ENCODE results near the gene LHPP.

The LHPP gene

GRCh38 chr10:124500757-124501156, 39.1 kb downstream of the LHPP start:
- DNase-seq, result no peak

GRCh38 chr10:124504711-124505110, 43.1 kb downstream of the LHPP start:
- DNase-seq, result no peak

GRCh38 chr10:124505279-124505678, 43.7 kb downstream of the LHPP start:
- DNase-seq, result no peak

GRCh38 chr10:124508070-124508667, 46.5 kb downstream of the LHPP start:
- no peak for DNase-seq

GRCh38 chr10:124508907-124509454, 47.4 kb downstream of the LHPP start:
- DNase-seq, result no peak

GRCh38 chr10:124509880-124510632, 48.4 kb downstream of the LHPP start:
- no peak for DNase-seq

- no peak for DNase-seq
These were observed 49.1 kb downstream of the LHPP start for GRCh38 chr10:124510759-124511158.

GRCh38 chr10:124511205-124512039, 49.8 kb downstream of the LHPP start:
- no peak for DNase-seq

GRCh38 chr10:124512040-124512428, 50.4 kb downstream of the LHPP start:
- DNase-seq, result no peak

GRCh38 chr10:124512600-124512999, 51.0 kb downstream of the LHPP start:
- DNase-seq, result no peak

GRCh38 chr10:124515244-124515970, 53.8 kb downstream of the LHPP start:
- DNase-seq, result no peak

GRCh38 chr10:124516181-124516580, 54.6 kb downstream of the LHPP start:
- DNase-seq, result no peak

- DNase-seq, result no peak
These were observed 55.2 kb downstream of the LHPP start for GRCh38 chr10:124516746-124517397.

- no peak for DNase-seq
These were observed 55.8 kb downstream of the LHPP start for GRCh38 chr10:124517461-124517860.

- no peak for DNase-seq
These were observed 56.3 kb downstream of the LHPP start for GRCh38 chr10:124517931-124518330.

GRCh38 chr10:124518366-124518765, 56.7 kb downstream of the LHPP start:
- DNase-seq, result no peak

GRCh38 chr10:124520558-124521428, 59.2 kb downstream of the LHPP start:
- DNase-seq, result no peak

- DNase-seq, result no peak
These were observed 59.8 kb downstream of the LHPP start for GRCh38 chr10:124521429-124521871.

- no peak for DNase-seq
These were observed 60.7 kb downstream of the LHPP start for GRCh38 chr10:124522131-124522932.

Measured in fibroblast of skin of right biceps (primary cell).